Neural crest cell (in vitro differentiated cells): Measurements from ENCODE around the gene CA5A. TPM values are rescaled to one million over a fixed set of nuclear protein-coding genes. Genes with fewer than 3 reads are reported as not detected.
"Not testable (repeated sequence)": the region's sequence is repeated elsewhere in the genome, so short reads cannot be mapped to it uniquely, and the experiment has no call there.

Experiments used
- DNase-seq: peaks from one replicate; pipeline ENCODE4 v3.0.0; 2021; ENCODE audit warnings: low read depth, mixed read lengths, low spot score
- H3K27ac Mint-ChIP-seq: one replicate; pipeline ENCODE4 v1.8.0; 2021; ENCODE audit warnings: mild to moderate bottlenecking, mixed read lengths; ENCODE audit not compliant: unreplicated experiment
- H3K27me3 Mint-ChIP-seq: 2 replicates; pipeline ENCODE4 v1.8.0; 2021; ENCODE audit warnings: low read depth, mild to moderate bottlenecking, mixed read lengths
- H3K36me3 Mint-ChIP-seq: 2 replicates; pipeline ENCODE4 v1.8.0; 2021; ENCODE audit warnings: low read depth, mild to moderate bottlenecking, mixed read lengths
- H3K4me1 Mint-ChIP-seq: 2 replicates; pipeline ENCODE4 v1.8.0; 2021; ENCODE audit warnings: mixed read lengths
- H3K4me3 Mint-ChIP-seq: one replicate; pipeline ENCODE4 v1.8.0; 2021; ENCODE audit warnings: mild to moderate bottlenecking, mixed read lengths
- H3K9me3 Mint-ChIP-seq: 2 replicates; pipeline ENCODE4 v1.8.0; 2021; ENCODE audit warnings: mixed read lengths
- total RNA-seq: library from RNA; stranded (reverse); gene quantifications from 2 replicates; pipeline ENCODE4 v1.2.1, GENCODE V29; 2021
- TF ChIP-seq, protein P1 (sequence below): fragments of 200-600 bp; sonication (generic); conservative IDR thresholded peaks from 2 replicates; pipeline ENCODE4 v1.5.0; 2021; ENCODE audit warnings: antibody characterized with exemption, mild to moderate bottlenecking

Gene CA5A
- total RNA-seq, 1 donor from 2014 or later, result not detected

DNA sequence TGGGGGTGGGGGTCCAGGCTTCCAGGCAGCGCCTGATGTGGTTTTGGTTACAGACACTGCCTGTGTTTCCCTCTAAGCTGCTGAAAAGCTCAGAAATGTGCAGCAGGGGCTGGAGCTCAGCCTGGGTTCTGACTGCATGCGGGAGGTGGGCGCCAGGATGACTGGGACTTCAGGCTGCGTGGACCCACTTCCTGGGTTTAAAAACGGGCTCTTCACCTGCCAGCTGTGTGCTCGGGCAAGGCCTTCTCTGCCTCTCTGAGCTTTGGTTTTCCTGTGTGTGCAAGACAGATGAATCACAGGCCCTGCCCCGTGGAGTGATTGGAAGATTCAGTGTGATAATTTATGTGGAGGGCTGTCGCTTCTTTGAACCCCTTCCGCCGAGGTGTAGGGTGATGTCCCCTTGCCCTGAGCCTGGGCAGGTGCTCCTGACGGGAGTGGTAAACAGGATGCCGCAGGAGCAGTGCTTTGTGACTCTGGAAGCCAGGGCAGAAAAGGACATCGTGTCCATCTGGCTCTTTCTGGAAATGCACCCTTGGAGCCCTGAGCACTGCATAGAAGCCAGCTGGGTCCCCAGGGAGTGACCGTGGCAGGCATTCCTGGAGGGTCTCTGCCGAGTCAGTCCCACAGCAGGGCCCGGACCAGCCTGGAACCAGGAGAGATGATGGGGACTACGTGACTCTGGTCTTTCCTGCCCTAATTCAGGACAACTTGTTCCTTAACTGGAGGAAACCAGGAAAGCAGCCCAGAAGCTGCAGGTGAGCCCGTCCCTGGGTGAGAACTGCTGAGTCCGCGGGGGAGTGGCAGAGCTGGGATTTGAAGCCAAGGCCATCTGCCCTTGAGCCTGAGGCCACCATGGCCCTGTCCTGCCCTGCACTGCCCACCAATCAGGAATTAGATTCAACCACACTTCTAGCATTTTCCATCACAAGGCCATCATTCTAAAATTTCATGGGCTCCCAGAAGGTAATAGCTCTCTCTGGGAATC is 38.5 kb downstream of the CA5A start:
- Mint-ChIP-seq H3K9me3 (no peaks in the 10 kb centered on the region), H3K27me3 (peaks cover 2% of the 10 kb centered on the region), H3K4me3 (no peak overlapping the region), H3K36me3 (no peaks in the 10 kb centered on the region), H3K4me1 (no peaks in the 10 kb centered on the region), H3K27ac (peak overlapping the region; percentile 35)
- TF ChIP-seq, protein P1, sequence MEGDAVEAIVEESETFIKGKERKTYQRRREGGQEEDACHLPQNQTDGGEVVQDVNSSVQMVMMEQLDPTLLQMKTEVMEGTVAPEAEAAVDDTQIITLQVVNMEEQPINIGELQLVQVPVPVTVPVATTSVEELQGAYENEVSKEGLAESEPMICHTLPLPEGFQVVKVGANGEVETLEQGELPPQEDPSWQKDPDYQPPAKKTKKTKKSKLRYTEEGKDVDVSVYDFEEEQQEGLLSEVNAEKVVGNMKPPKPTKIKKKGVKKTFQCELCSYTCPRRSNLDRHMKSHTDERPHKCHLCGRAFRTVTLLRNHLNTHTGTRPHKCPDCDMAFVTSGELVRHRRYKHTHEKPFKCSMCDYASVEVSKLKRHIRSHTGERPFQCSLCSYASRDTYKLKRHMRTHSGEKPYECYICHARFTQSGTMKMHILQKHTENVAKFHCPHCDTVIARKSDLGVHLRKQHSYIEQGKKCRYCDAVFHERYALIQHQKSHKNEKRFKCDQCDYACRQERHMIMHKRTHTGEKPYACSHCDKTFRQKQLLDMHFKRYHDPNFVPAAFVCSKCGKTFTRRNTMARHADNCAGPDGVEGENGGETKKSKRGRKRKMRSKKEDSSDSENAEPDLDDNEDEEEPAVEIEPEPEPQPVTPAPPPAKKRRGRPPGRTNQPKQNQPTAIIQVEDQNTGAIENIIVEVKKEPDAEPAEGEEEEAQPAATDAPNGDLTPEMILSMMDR, result no peak
- DNase-seq, result no peak

DNA sequence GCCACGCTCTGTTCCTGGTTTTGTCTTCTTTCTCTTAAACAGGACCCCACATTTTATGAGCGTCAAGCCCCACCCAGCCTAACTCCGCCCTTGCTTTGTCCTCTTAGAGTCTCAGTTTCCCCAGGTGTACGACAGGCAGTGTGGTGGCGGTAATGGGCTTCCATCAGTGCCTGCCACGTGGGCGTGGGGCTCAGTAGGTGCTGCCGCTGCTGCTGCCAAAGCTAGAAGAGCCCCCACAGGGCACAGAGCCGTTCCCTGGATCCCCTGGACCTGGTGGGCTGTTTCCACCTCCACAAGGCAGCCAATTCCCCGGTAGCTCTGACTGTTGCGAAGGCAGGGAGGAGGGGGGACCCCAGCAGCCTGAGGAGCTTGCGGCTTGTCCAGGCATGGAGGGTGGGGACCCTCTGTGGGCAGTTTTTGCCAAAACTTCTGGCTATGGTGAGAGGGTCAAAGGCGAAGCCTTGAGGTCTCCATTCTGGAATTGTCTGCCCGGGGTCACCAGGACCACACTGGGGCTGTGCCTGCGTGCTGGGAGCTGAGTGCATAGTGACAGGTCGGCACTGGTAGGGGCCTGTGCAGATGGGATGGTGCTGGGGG is 39.3 kb downstream of the CA5A start:
- not testable (repeated sequence) for H3K9me3 Mint-ChIP-seq, H3K27ac Mint-ChIP-seq, H3K27me3 Mint-ChIP-seq

DNA sequence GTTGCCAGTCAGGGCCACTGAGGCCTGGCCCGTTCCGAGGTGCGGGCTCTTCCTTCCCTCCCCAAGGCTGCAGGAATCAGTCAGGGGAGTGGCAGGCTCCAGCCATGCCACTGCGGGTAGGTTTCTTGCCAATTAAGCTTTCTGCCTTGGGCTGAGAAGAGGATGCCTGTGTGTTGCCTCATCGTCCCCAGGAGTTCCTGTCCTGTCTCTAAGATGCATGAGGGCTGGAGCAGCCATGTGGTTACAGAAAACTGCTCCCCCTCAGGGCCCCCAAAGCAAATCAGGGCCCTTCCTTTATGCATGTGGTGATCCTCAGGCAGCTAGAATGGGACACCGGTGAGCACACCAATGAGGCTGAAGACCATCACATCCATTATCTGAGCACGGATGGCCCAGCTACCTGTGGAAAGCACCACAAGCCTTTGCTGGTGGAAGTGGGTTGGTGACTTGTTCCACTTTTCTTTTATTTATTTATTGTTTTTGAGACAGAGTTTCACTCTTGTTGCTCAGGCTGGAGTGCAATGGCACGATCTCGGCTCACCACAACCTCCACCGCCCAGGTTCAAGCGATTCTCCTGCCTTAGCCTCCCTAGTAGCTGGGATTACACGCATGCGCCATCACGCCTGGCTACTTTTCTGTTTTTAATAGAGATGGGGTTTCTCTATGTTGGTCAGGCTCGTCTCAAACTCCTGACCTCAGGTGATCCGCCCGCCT is 40.0 kb downstream of the CA5A start:
- DNase-seq, H3K4me1 Mint-ChIP-seq, H3K27ac Mint-ChIP-seq: not testable (repeated sequence)

More for the DNA sequence above, 39.3 kb downstream of the CA5A start:
- H3K4me3 Mint-ChIP-seq, H3K4me1 Mint-ChIP-seq, DNase-seq, H3K36me3 Mint-ChIP-seq: not testable (repeated sequence)

DNA sequence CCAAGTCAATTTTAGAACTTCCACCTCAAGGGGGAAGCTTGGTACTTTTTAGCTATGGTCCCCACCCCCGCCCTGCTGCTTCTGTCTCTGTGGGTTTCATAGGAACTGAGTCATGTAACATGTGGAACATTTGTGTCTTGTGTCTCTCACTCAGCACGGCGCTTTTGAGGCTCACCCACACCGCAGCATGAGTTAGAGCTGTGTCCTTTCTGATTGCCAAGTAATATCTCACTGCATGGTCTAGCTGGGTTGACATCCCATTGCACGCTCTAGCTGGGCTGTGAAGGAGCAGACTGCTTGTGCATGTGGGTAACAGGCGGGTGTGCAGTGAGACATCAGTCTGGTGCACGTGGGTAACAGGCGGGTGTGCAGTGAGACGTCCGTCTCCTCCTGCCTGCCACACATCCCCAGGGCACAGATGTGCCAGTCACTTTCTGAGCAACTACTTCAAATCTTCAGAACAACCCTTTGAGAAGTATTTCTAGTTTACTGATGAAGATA is 40.6 kb downstream of the CA5A start:
- no peak overlapping the region for H3K4me3 Mint-ChIP-seq
- H3K9me3 Mint-ChIP-seq, result no peaks in the 10 kb centered on the region
- TF ChIP-seq, protein P1, result no peak
- H3K27me3 Mint-ChIP-seq, result peaks cover 2% of the 10 kb centered on the region
- H3K27ac Mint-ChIP-seq, result no peak overlapping the region
- no peak for DNase-seq
- no peaks in the 10 kb centered on the region for H3K4me1 Mint-ChIP-seq
- H3K36me3 Mint-ChIP-seq, result no peaks in the 10 kb centered on the region

More for the DNA sequence above, 40.0 kb downstream of the CA5A start:
- not testable (repeated sequence) for H3K36me3 Mint-ChIP-seq, H3K4me3 Mint-ChIP-seq, H3K27me3 Mint-ChIP-seq, H3K9me3 Mint-ChIP-seq

DNA sequence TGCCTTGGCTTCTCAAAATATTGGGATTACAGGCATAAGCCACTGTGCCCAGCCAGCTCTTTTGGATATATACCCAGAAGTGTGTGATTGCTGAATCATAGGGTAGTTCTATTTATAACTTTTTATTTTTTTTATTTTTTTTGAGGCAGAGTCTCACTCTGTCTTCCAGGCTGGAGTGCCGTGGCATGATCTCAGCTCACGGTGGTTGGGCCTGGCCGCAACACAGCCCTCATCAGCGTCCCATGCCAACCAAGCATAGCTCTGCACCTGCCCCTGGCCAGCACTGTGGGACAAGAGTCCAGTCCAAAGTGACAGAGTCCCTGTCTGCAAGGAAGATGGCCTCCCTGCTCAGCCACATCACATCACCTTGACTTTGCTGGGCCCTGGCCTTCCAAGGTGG is 42.3 kb downstream of the CA5A start:
- not testable (repeated sequence) for H3K36me3 Mint-ChIP-seq

DNA sequence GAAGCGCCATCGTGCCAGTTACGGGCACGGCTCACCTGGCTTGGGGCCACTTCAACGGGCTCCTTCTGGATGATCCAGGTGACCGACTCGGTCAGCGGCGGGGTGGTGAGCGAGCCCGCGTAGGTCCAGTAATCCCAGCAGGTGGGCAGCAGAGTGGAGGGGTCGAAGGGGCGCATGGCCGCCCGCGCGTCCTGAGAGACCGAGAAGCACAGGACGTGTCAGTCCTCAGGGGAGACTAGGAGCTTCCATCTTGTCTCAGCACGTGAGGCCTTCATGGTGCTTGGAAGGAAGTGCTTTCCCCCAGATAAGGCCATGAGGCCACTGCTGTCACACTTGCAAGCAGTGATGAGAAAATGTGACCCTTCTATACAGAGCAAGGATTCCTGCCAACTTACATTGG is 44.6 kb downstream of the CA5A start:
- Mint-ChIP-seq H3K36me3 (no peaks in the 10 kb centered on the region), H3K4me3 (no peak overlapping the region), H3K27ac (no peak overlapping the region), H3K4me1 (no peaks in the 10 kb centered on the region), H3K27me3 (peaks cover 1% of the 10 kb centered on the region), H3K9me3 (no peaks in the 10 kb centered on the region)
- TF ChIP-seq, protein P1, result no peak
- DNase-seq, result no peak

More for the DNA sequence above, 42.3 kb downstream of the CA5A start:
- not testable (repeated sequence) for H3K4me3 Mint-ChIP-seq, H3K9me3 Mint-ChIP-seq, DNase-seq, H3K27ac Mint-ChIP-seq, H3K4me1 Mint-ChIP-seq, H3K27me3 Mint-ChIP-seq
